ENCODE measurements around the gene SH2B2.
"Not testable (repeated sequence)": the region's sequence is repeated elsewhere in the genome, so short reads cannot be mapped to it uniquely, and the experiment has no call there.

SH2B2 gene

GRCh38 chr7:102337420-102337819 lies 50.8 kb downstream of the SH2B2 start:
- not testable (repeated sequence) for DNase-seq

GRCh38 chr7:102340599-102341368 lies 54.1 kb downstream of the SH2B2 start:
- not testable (repeated sequence) for DNase-seq

- DNase-seq: not testable (repeated sequence)
Observed at GRCh38 chr7:102346983-102347382, 60.3 kb downstream of the SH2B2 start.

- not testable (repeated sequence) for DNase-seq
Observed at GRCh38 chr7:102356344-102356743, 69.7 kb downstream of the SH2B2 start, which contains the start of gene SPDYE6. Gene SPDYE6, minus strand, starts transcription at chr7:102356444. Its CDS starts 421 bp downstream, at chr7:102356023.

- peak; percentile 96 to 97 for DNase-seq
Observed at GRCh38 chr7:102363549-102364393, 77.1 kb downstream of the SH2B2 start.

GRCh38 chr7:102364394-102364886 lies 77.8 kb downstream of the SH2B2 start:
- not testable (repeated sequence) for DNase-seq

GRCh38 chr7:102365390-102365789 lies 78.7 kb downstream of the SH2B2 start:
- DNase-seq: not testable (repeated sequence)

- DNase-seq: not testable (repeated sequence)
Observed at GRCh38 chr7:102370038-102370437, 83.4 kb downstream of the SH2B2 start.
